Mesenchymal stem cell (in vitro differentiated cells and primary cell): ENCODE measurements around the gene CTAGE8.
"Not testable (repeated sequence)": the region's sequence is repeated elsewhere in the genome, so short reads cannot be mapped to it uniquely, and the experiment has no call there.

ENCODE experiments used
- DNase-seq: peaks from one replicate; pipeline ENCODE4 v3.0.0-alpha.2; 2013
- H2AFZ ChIP-seq: one replicate; pipeline ENCODE4 v1.6.1; 2013; ENCODE audit warnings: low read depth, mild to moderate bottlenecking, control low read depth, inconsistent platforms, low read length, moderate library complexity
- H2AK5ac ChIP-seq: 2 replicates; pipeline ENCODE4 v1.6.1; 2013; ENCODE audit warnings: low read length, moderate library complexity, mild to moderate bottlenecking, inconsistent platforms; ENCODE audit not compliant: severe bottlenecking
- H2BK120ac ChIP-seq: one replicate; pipeline ENCODE4 v1.6.1; 2013; ENCODE audit warnings: low read depth, mild to moderate bottlenecking, inconsistent platforms, low read length, moderate library complexity
- H2BK12ac ChIP-seq, 2 experiments: one replicate each; pipeline ENCODE4 v1.6.1; 2013; ENCODE audit warnings: inconsistent platforms in 2 of 2, low read length in 2 of 2, mild to moderate bottlenecking in 2 of 2, moderate library complexity in 2 of 2, control low read depth in 1 of 2
- H2BK15ac ChIP-seq: one replicate; pipeline ENCODE4 v1.6.1; 2013; ENCODE audit warnings: mild to moderate bottlenecking, low read depth, inconsistent platforms; ENCODE audit not compliant: poor library complexity, severe bottlenecking
- H2BK5ac ChIP-seq: 2 replicates; pipeline ENCODE4 v1.6.1; 2013; ENCODE audit warnings: low read depth, mild to moderate bottlenecking, low read length, control low read depth, inconsistent platforms; ENCODE audit not compliant: poor library complexity, severe bottlenecking
- H3K14ac ChIP-seq, 2 experiments: one replicate each; pipeline ENCODE4 v1.6.1; 2013; ENCODE audit warnings: inconsistent platforms in 2 of 2, low read length in 2 of 2, control low read depth in 1 of 2, mild to moderate bottlenecking in 1 of 2, moderate library complexity in 1 of 2
- H3K18ac ChIP-seq, 2 experiments: one replicate each; pipeline ENCODE4 v1.6.1; 2013; ENCODE audit warnings: inconsistent platforms in 2 of 2, low read length in 2 of 2, control low read depth in 1 of 2, low read depth in 1 of 2, mild to moderate bottlenecking in 1 of 2
- H3K23ac ChIP-seq, 2 experiments: one replicate each; pipeline ENCODE4 v1.6.1; 2013; ENCODE audit warnings: inconsistent platforms in 2 of 2, low read length in 2 of 2, mild to moderate bottlenecking in 2 of 2, moderate library complexity in 2 of 2, control low read depth in 1 of 2
- H3K27ac ChIP-seq: 2 replicates; pipeline ENCODE4 v1.5.1; 2013; ENCODE audit warnings: mild to moderate bottlenecking, moderate library complexity, low read length, control low read depth, inconsistent platforms; ENCODE audit not compliant: poor library complexity, severe bottlenecking
- H3K27me3 ChIP-seq, 2 experiments: 2 replicates each; pipeline versions ENCODE4 v1.6.1 to v1.7.0; 2013; ENCODE audit warnings: low read length in 2 of 2, mild to moderate bottlenecking in 2 of 2, moderate library complexity in 2 of 2, control low read depth in 1 of 2, inconsistent platforms in 1 of 2; ENCODE audit not compliant: control insufficient read depth in 1 of 2, insufficient read depth in 1 of 2
- H3K36me3 ChIP-seq, 2 experiments: 2 replicates each; pipeline versions ENCODE4 v1.6.1 to v1.7.0; 2013; ENCODE audit warnings: low read length in 2 of 2, control low read depth in 1 of 2, inconsistent platforms in 1 of 2, low read depth in 1 of 2, mild to moderate bottlenecking in 1 of 2; ENCODE audit not compliant: insufficient read depth in 2 of 2, control insufficient read depth in 1 of 2
- H3K4ac ChIP-seq, 2 experiments: one replicate each; pipeline ENCODE4 v1.6.1; 2013; ENCODE audit warnings: inconsistent platforms in 2 of 2, low read length in 2 of 2, mild to moderate bottlenecking in 2 of 2, moderate library complexity in 2 of 2, control low read depth in 1 of 2, low read depth in 1 of 2
- H3K4me1 ChIP-seq: 2 replicates; pipeline ENCODE4 v1.6.1; 2013; ENCODE audit warnings: low read depth, low read length, control low read depth; ENCODE audit not compliant: control insufficient read depth, insufficient read depth
- H3K4me2 ChIP-seq: 2 replicates; pipeline ENCODE4 v1.6.1; 2013; ENCODE audit warnings: low read length, mild to moderate bottlenecking, inconsistent platforms; ENCODE audit not compliant: poor library complexity, severe bottlenecking
- H3K4me3 ChIP-seq, 2 experiments: 2 replicates each; pipeline versions ENCODE4 v1.5.1 to v1.7.0; 2013; ENCODE audit warnings: low read length in 2 of 2, mild to moderate bottlenecking in 2 of 2, control low read depth in 1 of 2, low read depth in 1 of 2; ENCODE audit not compliant: insufficient read depth in 1 of 2
- H3K79me1 ChIP-seq: replicated peaks from 2 replicates; pipeline ENCODE4 v1.6.1; 2013; ENCODE audit warnings: mild to moderate bottlenecking, control low read depth, low read length, inconsistent platforms; ENCODE audit not compliant: poor library complexity, severe bottlenecking
- H3K9ac ChIP-seq: 2 replicates; pipeline ENCODE4 v1.7.0; 2013; ENCODE audit warnings: mild to moderate bottlenecking, low read length, moderate library complexity
- H3K9me3 ChIP-seq: 2 replicates; pipeline ENCODE4 v1.7.0; 2013; ENCODE audit warnings: mild to moderate bottlenecking, low read length; ENCODE audit not compliant: control insufficient read depth
- H4K8ac ChIP-seq: one replicate; pipeline ENCODE4 v1.6.1; 2013; ENCODE audit warnings: inconsistent platforms, mild to moderate bottlenecking, low read length, moderate library complexity
- H4K91ac ChIP-seq: one replicate; pipeline ENCODE4 v1.6.1; 2013; ENCODE audit warnings: mild to moderate bottlenecking, low read length, inconsistent platforms
- WGBS: methylation state at CpG from one replicate; pipeline ENCODE4 v1.1.7; 2013; ENCODE audit warnings: mixed read lengths; 5-methylcytosine and 5-hydroxymethylcytosine counted together

Gene CTAGE8

DNA sequence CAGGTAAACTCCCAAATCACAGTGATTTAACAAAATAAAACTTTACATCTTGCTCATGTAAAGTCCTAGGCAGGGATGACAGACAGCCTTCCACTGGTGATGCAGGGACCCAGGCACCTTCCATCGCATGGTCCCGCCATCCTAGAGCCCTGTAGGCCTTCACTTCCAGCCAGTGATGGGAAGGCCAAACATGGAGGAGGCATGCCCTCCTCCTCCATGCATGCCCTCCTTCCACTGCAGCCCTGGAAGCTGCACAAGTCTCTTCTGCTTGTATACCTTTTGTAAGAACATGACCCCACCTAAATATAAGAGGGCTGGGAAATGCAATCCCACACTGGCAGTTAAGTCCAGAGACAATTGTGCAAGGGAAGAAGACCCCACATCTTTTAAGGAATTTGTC lies 40.6 kb upstream of the CTAGE8 start:
- not testable (repeated sequence) for H2AFZ ChIP-seq, H2BK12ac ChIP-seq, H3K18ac ChIP-seq, DNase-seq, H3K4me3 ChIP-seq, H3K4ac ChIP-seq, H3K27me3 ChIP-seq, H3K4me2 ChIP-seq, H4K8ac ChIP-seq, H2BK5ac ChIP-seq, H2AK5ac ChIP-seq, H3K9ac ChIP-seq, H2BK120ac ChIP-seq, H3K36me3 ChIP-seq, H3K4me1 ChIP-seq, H2BK15ac ChIP-seq, H4K91ac ChIP-seq, H3K23ac ChIP-seq, H3K9me3 ChIP-seq, H3K27ac ChIP-seq, H3K79me1 ChIP-seq, H3K14ac ChIP-seq
- WGBS, result no CpG with 5 or more reads among the region's 2 CpGs

- not testable (repeated sequence) for H2AFZ ChIP-seq, H3K23ac ChIP-seq, H2BK120ac ChIP-seq, H3K18ac ChIP-seq, H2BK15ac ChIP-seq, H3K9me3 ChIP-seq, H2AK5ac ChIP-seq, DNase-seq, H3K36me3 ChIP-seq, H4K8ac ChIP-seq, H2BK12ac ChIP-seq, H3K9ac ChIP-seq, H3K4me3 ChIP-seq, H3K14ac ChIP-seq, H3K79me1 ChIP-seq, H4K91ac ChIP-seq, H3K27me3 ChIP-seq, H2BK5ac ChIP-seq, H3K4me2 ChIP-seq, H3K4ac ChIP-seq, H3K27ac ChIP-seq, H3K4me1 ChIP-seq
- WGBS, result no CpG with 5 or more reads among the region's 2 CpGs
These were observed 36.1 kb upstream of the CTAGE8 start for GRCh38 chr7:144305156-144305555.

GRCh38 chr7:144303607-144304006 lies 34.5 kb upstream of the CTAGE8 start:
- not testable (repeated sequence) for H2BK5ac ChIP-seq, H2BK12ac ChIP-seq, H3K4me1 ChIP-seq, H4K91ac ChIP-seq, H4K8ac ChIP-seq, DNase-seq, H3K36me3 ChIP-seq, H3K4ac ChIP-seq, H2AK5ac ChIP-seq, H3K9ac ChIP-seq, H3K27me3 ChIP-seq, H3K18ac ChIP-seq, H2BK15ac ChIP-seq, H3K27ac ChIP-seq, H3K14ac ChIP-seq, H3K9me3 ChIP-seq, H2AFZ ChIP-seq, H2BK120ac ChIP-seq, H3K4me3 ChIP-seq, H3K4me2 ChIP-seq, H3K23ac ChIP-seq, H3K79me1 ChIP-seq
- WGBS, result no CpG with 5 or more reads among the region's 5 CpGs

- H2AK5ac ChIP-seq, DNase-seq, H2AFZ ChIP-seq, H2BK15ac ChIP-seq, H3K14ac ChIP-seq, H3K23ac ChIP-seq, H3K18ac ChIP-seq, H4K8ac ChIP-seq, H3K4me2 ChIP-seq, H4K91ac ChIP-seq, H3K4ac ChIP-seq, H2BK5ac ChIP-seq, H3K9ac ChIP-seq, H2BK120ac ChIP-seq, H3K9me3 ChIP-seq, H3K27ac ChIP-seq, H3K79me1 ChIP-seq, H3K4me3 ChIP-seq, H3K27me3 ChIP-seq, H3K4me1 ChIP-seq, H2BK12ac ChIP-seq, H3K36me3 ChIP-seq: not testable (repeated sequence)
- WGBS, result no CpG with 5 or more reads among the region's 1 CpG
These were observed 33.7 kb upstream of the CTAGE8 start for GRCh38 chr7:144302578-144303303.
